GM12872 (cell line): ENCODE results near the gene IGFL2.

Source experiments
- TF ChIP-seq, protein P1 (sequence below): IDR thresholded peaks from 3 replicates; pipeline ENCODE4 v1.5.1; 2011; ENCODE audit warnings: low read depth, mild to moderate bottlenecking, low read length, moderate library complexity; ENCODE audit not compliant: insufficient read depth

The IGFL2 gene

DNA sequence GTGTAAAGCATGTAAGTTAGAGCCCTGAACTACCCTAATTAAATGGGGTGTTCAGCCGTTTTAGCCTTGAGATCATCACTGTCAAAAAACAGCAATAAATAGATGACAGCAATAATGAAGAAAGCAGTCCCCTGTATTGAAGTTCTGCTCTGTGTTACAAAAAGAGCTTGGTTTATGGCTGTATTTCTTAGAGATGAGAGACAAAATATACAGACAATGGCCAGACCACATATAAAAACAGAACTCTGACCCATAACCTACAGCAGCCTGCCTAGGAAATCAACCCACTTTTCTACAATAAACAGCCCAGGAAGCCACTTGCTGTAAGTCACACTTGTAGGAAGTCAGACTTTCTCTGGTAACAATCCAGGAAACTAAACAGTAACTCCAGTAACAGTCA is 34.3 kb upstream of the IGFL2 start:
- TF ChIP-seq, protein P1, sequence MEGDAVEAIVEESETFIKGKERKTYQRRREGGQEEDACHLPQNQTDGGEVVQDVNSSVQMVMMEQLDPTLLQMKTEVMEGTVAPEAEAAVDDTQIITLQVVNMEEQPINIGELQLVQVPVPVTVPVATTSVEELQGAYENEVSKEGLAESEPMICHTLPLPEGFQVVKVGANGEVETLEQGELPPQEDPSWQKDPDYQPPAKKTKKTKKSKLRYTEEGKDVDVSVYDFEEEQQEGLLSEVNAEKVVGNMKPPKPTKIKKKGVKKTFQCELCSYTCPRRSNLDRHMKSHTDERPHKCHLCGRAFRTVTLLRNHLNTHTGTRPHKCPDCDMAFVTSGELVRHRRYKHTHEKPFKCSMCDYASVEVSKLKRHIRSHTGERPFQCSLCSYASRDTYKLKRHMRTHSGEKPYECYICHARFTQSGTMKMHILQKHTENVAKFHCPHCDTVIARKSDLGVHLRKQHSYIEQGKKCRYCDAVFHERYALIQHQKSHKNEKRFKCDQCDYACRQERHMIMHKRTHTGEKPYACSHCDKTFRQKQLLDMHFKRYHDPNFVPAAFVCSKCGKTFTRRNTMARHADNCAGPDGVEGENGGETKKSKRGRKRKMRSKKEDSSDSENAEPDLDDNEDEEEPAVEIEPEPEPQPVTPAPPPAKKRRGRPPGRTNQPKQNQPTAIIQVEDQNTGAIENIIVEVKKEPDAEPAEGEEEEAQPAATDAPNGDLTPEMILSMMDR = no peak

DNA sequence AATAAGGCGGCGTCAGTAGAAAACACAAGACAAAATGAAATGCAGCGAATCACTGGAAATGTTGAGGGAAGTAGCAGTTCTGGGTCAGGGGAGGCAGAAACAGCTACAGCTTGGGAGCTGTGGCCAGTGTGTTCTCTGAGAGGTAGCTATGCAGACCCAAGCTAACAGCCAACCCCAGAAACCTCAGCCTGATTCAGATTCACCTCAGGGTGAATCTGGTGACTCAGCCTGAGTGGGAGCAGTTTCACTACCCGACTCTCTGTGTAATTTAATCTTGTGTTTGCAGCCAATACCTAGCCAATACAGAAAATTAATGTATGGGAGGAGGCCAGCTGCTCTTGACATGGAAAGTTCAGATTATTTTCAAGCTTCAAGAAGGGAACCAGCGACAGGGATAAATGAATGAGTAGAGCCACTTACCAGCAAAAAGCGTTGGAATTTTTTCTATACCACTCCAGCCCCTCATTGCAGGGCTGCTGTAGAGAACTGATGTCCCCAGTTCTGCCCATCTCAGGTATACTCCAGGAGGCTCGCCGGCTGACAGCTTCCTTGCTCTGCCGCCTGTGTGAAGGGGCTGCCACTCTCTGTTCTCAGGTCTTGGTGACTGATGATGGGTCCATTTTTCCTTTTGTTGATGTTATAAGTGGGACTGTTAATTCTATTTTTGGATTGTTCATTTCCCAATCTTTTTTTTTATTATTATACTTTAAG is 32.5 kb upstream of the IGFL2 start:
- TF ChIP-seq, protein P1 = no peak

DNA sequence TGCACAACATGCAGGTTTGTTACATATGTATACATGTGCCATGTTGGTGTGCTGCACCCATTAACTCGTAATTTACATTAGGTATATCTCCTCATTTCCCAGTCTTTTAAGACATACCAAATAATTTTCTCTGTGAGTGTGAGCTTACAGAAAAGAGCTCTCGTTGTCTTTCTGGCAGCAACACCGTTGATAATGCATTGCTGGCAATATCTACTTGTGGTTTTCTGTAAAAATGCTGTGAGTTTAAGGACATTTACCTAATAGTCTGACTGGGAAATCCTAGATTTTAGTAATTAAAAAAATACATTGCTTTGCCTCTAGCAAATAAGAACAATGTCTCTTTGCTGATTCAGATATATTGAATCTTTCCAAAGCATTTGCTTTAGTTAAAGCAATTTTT is 31.9 kb upstream of the IGFL2 start:
- TF ChIP-seq, protein P1 = no peak

DNA sequence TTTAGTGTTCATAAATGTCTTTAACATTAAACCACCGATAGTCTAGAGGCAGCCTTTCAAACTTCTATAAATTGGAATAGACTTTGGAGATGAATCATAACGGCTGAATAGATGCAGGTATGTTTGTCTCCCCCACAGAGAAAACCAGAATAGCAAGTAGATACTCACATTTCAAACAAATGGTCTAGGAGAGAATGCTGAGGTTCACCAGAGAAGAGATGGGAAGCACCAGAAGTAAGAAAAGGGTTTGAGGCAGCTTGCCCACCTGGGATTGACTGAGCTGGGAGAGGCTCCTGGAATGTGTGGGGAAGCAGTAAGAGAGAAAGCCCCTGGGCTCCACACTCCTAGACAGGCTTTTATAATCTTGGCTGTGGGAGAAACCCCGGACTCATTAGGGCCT is 29.9 kb upstream of the IGFL2 start:
- TF ChIP-seq, protein P1 = no peak

DNA sequence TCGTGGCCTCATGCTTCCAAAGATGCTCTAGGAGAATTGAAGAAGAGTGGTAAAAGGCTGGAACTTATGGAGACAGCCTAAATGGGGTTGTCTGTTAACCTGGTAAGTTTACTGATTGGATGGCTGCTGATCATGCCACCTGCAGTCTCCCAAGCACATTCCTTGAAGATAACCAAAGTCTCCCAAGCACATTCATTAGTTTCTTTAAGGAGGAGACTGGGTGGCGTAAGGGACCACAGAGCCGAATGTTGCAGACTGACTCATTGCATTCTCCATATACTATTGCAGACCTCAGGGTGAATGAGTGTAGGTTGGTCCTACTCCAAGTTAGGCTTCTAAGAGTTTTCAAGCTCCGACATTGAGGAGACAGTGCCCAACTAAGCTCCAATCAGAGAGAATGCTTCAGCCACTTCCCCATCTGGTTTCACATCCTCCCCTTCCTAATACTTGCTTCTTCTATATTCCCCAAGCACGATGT is 23.4 kb upstream of the IGFL2 start, which contains the start of gene IGFL3:
Gene IGFL3 (minus strand): TSS at position 51 of the 478 bp plus-strand sequence. CDS start 39 bp downstream, at position 12.
- TF ChIP-seq, protein P1 = no peak

DNA sequence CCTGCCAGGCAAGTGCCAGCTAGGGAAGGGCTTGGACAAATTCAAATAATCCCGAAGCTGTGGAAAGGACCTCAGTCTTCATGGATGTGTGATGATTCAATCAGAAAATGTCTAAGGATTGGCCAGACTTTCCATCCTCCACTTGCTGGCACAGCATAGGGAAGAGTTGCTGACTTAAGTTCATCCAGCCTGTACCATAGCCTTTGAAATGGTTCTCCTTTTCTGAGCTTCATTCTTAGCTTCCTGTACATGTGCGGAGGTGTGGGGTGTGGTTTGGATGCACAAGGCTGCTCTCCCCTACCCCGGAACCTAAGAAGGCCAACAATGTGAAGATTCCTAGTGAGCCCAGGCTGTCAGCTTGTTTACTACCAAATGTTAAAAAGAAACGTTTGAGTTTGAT is 22.6 kb upstream of the IGFL2 start:
- TF ChIP-seq, protein P1 = no peak; the same call in 2 of the 3 replicates

DNA sequence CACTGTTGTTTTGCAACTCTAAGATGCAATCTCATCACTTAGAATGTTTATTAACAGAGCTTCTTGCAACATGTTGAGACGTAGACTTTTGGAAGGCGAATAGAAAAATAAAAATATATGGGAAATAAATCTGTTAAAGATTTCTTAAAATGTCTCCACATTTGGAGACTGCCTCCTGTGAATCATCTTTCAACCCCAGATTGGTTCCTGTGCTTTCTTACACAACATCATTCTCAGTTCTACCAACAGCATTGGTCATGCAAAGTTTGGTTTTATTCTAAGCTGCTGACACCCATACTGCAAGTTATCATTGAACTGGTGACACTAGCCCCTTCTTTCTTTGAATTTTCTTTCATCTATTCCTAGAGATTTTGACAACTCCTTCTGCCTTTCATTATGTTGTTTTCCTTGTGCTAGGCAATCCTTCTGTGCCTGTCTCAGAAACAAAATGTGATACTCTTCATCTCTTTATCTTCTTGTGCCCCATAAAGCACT is 21.9 kb upstream of the IGFL2 start:
- TF ChIP-seq, protein P1 = no peak
